ENCODE results near the gene CDCA8. TPM values are rescaled to one million over a fixed set of nuclear protein-coding genes. Genes with fewer than 3 reads are reported as not detected.

CDCA8 gene
- total RNA-seq, 6 experiments from 2014 or later: 0.31 to 2.2 (median 0.76) TPM

DNA sequence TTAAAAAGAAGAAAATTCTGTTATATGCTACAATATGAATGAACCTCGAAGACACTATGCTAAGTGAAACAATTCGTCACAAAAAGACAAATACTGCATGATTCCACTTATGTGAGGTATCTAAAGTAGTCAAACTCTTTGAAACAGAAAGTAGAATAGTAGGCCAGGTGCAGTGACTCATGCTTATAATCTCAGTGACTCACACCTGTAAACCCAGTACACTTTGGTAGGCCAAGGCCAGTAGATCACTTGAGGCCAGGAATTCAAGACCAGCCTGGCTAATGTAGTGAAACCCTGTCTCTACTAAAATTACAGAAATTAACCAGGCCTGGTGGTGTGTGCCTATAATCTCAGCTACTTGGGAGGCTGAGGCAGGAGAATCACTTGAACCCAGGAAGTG is 46.9 kb downstream of the CDCA8 start:
- Histone ChIP-seq H3K4me3 (no peak overlapping the region), H3K9me3 (no peaks in the 10 kb centered on the region), H3K27me3 (peaks cover 0 to 5% of the 10 kb centered on the region in 2 donors), H3K27ac (no peak overlapping the region), H3K36me3 (no peaks in the 10 kb centered on the region), H3K4me1 (no peaks in the 10 kb centered on the region)
- intact Hi-C loops (cut with DNase I): no loop called here
- ATAC-seq (peak in 1 of 4 donors; percentile 85), DNase-seq (no peak)
- no peak for TF ChIP-seq POLR2A (IDR thresholded peaks at IDR 0.05)
- no peak for TF ChIP-seq CTCF (IDR thresholded peaks at IDR 0.05)
- WGBS (ENCODE audit: insufficient coverage, low coverage, low lambda C conversion rate, missing lambda C conversion rate): 91% methylated on average over 2 of the region's 2 CpGs

DNA sequence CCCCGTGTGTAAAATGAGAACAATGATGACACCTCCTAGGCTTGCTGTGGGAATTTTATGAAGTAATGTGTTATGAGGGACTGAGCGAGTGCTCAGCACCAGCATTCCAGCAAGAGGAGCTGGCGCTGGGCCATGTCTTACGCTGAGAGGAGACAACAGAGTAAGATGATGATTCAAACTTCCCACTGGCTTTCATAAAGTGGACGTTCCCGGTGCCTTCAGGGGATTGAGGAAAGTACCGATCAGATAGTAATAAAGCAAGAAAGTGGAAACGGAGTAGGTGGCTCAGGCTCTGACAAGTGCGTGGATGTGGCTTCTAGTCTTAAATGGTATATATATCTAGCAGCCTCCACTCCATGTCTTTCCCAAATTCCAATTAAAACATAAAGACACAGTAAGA is 48.8 kb downstream of the CDCA8 start:
- ATAC-seq: no peak
- no peaks in the 10 kb centered on the region for H3K36me3 ChIP-seq

DNA sequence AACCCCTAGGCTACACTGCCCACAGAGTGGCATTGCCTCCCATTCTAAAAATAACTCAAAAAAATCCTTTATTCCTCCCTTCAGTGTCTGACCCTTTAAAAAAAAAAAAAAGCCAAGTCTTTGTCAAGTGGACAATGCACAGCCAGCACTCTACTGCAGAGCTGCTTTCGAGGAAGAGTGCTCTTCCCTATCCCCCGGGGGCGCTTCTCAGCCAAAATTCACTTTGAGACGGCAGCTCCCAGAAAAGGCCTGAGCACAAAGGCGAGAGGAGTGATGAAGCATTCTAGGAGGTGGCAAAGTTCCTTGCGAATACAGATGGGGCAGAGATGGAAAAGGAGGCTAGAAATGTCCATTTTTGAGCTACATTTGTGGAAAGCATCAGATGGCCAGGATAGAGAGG is 49.3 kb downstream of the CDCA8 start:
- ATAC-seq: no peak
- Histone ChIP-seq H3K9me3 (no peaks in the 10 kb centered on the region), H3K27me3 (no peaks in the 10 kb centered on the region), H3K27ac (no peak overlapping the region), H3K4me3 (no peak overlapping the region), H3K36me3 (no peaks in the 10 kb centered on the region), H3K4me1 (no peaks in the 10 kb centered on the region)
- intact Hi-C loops (cut with DNase I): no loop called here
- no peak for TF ChIP-seq POLR2A (IDR thresholded peaks at IDR 0.05)
- TF ChIP-seq CTCF (IDR thresholded peaks at IDR 0.05): no peak
- 38% methylated on average over 6 of the region's 6 CpGs for WGBS (ENCODE audit: insufficient coverage, low coverage, low lambda C conversion rate, missing lambda C conversion rate)
- no peak for DNase-seq

More for the DNA sequence above, 48.8 kb downstream of the CDCA8 start:
- 63% methylated on average over 9 of the region's 9 CpGs for WGBS (ENCODE audit: insufficient coverage, low coverage, low lambda C conversion rate, missing lambda C conversion rate)
- DNase-seq: no peak
- Histone ChIP-seq H3K27me3 (no peaks in the 10 kb centered on the region), H3K4me1 (no peaks in the 10 kb centered on the region), H3K27ac (no peak overlapping the region), H3K9me3 (no peaks in the 10 kb centered on the region), H3K4me3 (no peak overlapping the region)
- TF ChIP-seq CTCF (IDR thresholded peaks at IDR 0.05) (no peak), POLR2A (IDR thresholded peaks at IDR 0.05) (no peak)
- intact Hi-C loops (cut with DNase I): no loop called here

- Histone ChIP-seq H3K36me3 (no peaks in the 10 kb centered on the region), H3K27ac (no peak overlapping the region), H3K4me1 (no peaks in the 10 kb centered on the region), H3K4me3 (no peak overlapping the region), H3K9me3 (no peaks in the 10 kb centered on the region), H3K27me3 (no peaks in the 10 kb centered on the region)
- no peak for DNase-seq
- intact Hi-C loops (cut with DNase I): no loop called here
- ATAC-seq: no peak
- 87% methylated on average over 3 of the region's 3 CpGs for WGBS (ENCODE audit: insufficient coverage, low coverage, low lambda C conversion rate, missing lambda C conversion rate)
- TF ChIP-seq CTCF (IDR thresholded peaks at IDR 0.05): no peak
Measured at GRCh38 chr1:37746806-37747205, 54.5 kb downstream of the CDCA8 start.

- no peak for TF ChIP-seq CTCF (IDR thresholded peaks at IDR 0.05)
- TF ChIP-seq POLR2A (IDR thresholded peaks at IDR 0.05): no peak
- 82% methylated on average over 1 of the region's 1 CpG for WGBS (ENCODE audit: insufficient coverage, low coverage, low lambda C conversion rate, missing lambda C conversion rate)
- ATAC-seq: no peak
- H3K9me3 ChIP-seq: no peaks in the 10 kb centered on the region
- no peaks in the 10 kb centered on the region for H3K4me1 ChIP-seq
- H3K4me3 ChIP-seq: no peak overlapping the region
- intact Hi-C loops (cut with DNase I): no loop called here
- H3K36me3 ChIP-seq: no peaks in the 10 kb centered on the region
- H3K27me3 ChIP-seq: no peaks in the 10 kb centered on the region
- H3K27ac ChIP-seq: no peak overlapping the region
- no peak for DNase-seq
Measured at GRCh38 chr1:37748565-37748964, 56.2 kb downstream of the CDCA8 start.

Data from right lobe of liver (tissue), 6 donors.